HK-2 (cell line): ENCODE measurements around the gene CDC7.
"Not testable (repeated sequence)": the region's sequence is repeated elsewhere in the genome, so short reads cannot be mapped to it uniquely, and the experiment has no call there.

Experiments
- DNase-seq: peaks from one replicate; pipeline ENCODE4 v3.0.0-alpha.2; 2018; ENCODE audit not compliant: unreplicated experiment

The CDC7 gene

DNA sequence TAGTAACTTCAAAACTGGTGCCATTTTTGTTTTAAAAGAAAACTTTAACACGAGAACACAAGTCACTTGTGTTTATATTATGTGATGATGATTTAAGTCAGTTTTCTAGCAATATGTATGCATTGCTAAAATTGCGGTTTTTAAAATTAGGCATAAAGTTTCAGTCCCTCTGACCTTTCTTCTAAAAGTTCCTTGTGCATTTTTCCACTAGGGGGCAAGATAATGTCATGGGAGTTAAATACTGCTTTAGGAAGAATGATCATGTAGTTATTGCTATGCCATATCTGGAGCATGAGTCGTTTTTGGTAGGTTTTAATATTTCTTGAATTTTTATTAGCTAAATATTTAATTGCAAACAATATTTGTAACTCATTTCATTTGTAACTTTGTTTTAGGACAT is 10.7 kb downstream of the CDC7 start:
- no peak for DNase-seq

DNA sequence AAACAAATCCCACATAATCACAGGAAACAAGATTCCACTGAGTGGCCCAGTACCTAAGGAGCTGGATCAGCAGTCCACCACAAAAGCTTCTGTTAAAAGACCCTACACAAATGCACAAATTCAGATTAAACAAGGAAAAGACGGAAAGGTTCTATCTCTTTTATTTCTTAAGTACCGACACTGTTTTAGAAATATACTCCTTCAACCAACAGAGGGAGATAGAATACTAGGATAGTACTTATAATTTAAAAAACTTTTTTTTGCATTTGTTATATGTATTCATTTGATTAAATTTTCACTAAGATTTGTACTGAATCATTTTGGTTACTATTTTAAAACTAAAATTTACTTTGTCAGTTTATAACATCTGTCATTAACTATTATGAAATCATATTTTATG is 12.5 kb downstream of the CDC7 start:
- no peak for DNase-seq

DNA sequence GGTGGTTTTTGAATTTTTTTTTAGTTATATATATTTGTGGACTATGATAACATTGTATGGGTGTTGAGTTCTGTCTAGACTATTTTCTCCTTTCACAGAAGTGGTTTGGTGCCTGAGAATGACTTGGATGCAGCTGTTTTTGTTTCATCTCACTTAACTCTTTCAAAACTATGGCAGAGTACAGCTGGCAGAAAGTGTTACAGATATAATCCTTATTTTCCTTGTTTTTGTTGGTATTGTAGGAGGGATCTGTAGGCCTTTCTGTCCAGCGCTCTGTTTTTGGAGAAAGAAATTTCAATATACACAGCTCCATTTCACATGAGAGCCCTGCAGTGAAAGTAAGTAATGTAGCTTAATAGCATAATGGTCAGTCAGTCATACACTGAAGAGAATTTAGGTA is 13.1 kb downstream of the CDC7 start:
- no peak for DNase-seq

DNA sequence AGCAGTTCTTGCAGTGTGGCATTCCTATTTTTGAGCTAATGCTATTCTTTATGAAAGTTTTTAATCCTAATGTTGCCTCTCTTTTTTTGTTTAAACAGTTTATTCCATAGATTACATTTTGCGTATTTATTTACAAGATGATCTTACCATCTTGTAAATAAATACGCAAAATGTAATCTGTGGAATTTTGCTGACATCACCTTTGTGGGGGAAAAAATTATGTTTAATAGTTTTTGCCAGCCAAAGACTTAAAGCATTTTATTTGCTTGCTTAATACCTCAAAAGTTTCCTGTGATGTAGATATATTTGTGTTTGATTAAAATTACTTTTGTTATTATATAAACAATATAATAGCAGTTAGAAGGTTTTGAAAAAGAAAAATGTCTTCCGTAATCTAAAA is 15.3 kb downstream of the CDC7 start:
- DNase-seq: no peak

DNA sequence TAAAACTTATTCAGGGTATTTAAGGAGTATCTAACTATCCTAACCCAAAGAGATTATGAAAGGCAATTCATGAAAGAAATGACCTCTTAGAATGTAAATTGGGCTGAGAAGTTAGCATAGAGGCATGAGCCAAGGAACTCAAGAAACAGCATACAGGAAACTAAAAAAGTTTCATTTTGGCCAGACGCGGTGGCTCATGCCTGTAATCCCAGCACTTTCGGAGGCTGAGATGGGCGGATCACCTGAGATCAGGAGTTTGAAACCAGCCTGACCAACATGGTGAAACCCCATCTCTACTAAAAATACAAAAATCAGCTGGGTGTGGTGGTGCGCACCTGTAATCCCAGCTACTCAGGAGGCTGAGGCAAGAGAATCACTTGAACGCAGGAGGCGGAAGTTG is 16.0 kb downstream of the CDC7 start:
- DNase-seq: not testable (repeated sequence)

DNA sequence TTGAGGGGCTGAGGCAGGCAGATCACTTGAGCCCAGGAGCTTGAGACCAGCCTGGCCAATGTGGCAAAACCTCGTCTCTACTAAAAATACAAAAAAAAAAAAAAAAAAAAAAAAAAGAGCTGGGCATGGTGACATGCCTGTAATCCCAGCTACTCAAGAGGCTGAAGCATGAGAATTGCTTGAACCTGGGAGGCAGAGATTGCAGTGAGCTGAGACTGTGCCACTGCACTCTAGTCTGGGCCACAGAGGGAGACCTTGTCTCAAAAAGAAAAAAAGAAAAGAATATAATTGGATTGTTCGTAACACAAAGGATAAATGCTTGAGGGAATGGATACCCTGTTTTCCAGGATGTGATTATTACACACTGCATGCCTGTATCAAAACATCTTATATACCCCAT is 18.5 kb downstream of the CDC7 start:
- DNase-seq: not testable (repeated sequence)

DNA sequence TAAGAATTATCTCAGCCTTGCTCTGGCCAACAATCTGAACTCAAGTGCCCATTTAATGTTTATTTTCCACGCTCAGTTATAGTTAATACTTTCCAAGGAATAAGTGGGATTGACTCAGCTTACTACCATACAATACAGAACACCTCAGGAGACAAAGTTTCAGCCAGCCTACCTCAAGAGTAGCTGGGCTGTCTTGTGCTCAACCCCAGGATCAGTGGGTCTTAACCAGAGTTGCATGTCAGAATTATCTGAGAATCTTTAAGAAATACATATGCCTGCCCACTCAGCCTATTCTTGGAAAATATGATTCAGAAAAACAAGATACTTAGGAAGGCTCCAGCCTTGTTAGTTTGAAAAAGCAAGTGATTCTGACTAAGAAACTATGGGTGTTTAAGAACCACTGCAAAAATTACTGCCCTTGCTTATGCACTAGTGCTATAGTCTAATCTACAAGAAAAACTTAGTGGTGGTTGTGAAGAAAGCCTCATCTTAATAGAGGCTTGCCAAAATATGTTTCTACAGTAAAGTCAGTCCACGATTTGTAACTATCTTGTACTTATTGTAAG is 20.4 kb downstream of the CDC7 start:
- no peak for DNase-seq

DNA sequence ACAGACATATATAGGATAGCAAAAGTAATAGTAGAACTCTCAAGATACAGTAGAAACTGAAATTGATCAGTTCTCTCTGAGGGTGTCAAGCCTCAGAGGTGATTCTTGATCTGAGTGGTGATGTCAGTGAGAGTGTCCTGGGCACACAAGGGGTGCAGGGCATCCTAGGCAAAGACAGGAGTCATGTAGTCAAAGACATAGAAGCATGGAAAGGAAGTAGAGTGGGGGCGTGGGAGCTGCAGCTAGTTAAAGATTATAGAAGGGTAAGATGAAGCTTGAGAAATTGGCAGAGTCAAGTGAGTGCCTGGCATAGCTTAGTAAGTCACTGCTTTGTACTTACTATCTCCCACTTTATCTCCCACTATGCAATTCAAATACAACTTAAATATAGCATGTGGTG is 22.8 kb downstream of the CDC7 start:
- DNase-seq: peak; percentile 51

DNA sequence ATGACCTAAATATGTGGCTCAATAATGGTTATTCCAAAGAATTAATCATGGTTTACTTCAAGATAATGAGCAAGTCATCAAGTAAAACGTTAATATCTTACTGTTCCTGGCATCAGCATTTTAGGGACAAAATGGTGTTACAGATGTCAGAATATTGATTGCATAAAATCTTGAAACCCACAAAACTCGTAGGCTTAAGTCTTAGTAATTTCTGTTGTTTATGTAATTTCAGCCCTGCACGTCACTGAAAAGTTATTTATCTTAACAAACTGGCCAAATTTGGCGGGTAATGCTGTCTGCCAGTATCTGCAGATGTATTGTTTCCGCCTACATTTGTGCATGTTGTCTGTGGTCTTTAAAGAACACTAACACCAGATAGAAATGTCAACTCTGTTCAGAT is 25.8 kb downstream of the CDC7 start:
- DNase-seq: no peak

DNA sequence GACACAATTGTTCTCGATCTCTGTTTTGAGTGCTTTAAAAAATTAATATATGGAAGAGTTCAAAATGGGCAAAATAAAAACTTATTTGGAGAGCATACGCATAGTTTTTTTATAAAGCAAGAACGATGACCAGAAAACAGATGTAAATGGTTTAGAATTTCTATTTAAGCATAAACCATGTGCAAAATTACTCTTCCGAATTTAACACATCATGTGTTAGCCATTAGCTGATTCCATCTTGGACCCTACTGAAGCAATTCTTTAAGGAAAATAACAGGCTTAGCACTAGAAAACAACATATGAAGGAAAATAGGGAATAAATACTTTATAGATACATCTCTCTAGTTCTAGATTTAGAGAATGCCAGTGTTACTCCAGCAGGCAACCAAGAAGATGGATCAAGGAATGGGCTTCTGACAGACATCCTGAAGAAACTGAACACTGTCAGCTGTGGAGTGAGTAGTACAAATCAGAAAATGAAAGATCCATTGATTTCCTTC is 26.7 kb downstream of the CDC7 start:
- no peak for DNase-seq

DNA sequence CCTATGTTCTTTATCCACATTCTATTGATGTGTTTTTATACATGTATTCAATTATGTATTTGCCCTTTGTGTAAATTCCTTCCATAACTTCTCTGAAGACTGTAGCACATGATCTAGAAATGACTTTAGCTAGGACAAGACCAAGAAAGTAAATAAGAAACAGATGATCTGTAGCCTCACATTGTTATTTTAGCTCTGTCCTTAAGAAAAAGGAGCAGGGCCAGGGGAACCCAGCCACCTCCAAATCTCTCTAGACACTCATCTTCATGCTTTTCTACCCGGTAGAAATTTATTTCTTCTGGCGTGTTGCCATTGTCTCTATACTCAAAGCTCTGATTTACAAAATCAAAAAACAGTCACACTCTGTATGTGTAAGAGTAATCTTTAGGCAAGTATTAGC is 27.1 kb downstream of the CDC7 start:
- DNase-seq: no peak

DNA sequence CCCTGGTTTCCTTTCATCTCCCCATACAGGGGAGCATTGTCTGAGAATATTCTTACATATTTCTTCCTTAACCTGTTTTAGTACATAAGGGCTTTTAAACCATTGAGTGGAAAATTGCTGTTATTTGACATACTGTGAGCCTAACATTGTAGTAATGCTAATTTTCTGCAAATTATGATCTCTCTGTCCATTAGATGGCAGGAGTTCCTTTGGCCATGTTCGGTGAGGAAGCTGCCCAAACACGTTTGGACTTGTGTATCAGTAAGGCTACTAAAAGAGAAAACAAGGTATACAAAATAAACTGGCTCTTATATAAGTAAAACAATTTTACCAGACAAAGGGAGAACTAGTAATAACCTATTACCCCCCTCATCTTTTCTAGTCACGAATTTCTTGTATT is 29.2 kb downstream of the CDC7 start:
- no peak for DNase-seq

DNA sequence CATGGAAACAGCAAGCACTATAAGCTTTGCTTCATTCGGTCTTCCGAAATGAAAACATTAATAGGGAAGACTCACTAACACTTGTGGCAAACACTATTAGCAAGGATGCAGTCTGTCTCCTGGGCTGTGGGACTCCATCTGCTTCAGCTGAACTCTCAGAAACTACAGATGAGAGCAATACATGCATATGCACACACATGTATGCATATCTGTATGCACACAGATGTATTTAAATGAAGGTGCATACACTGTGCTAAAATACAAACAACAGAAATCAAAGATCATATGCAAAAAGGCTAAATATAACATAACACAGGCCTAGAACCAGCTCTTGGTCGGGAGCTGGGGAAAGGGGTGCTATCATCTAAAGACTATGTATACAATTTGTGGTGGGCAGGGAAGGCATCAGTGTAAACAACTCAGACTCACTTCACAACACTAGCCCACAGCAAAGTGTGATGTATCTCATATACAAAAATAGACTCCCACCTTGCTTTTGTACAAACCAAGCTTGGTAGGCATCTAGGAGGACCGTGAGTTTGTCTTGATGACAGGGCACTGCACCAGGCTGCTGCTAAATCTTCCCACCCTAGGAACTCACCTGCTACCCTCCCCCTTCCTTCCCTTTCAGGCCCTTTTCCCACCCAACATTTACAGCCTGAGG is 32.8 kb downstream of the CDC7 start:
- DNase-seq: no peak

DNA sequence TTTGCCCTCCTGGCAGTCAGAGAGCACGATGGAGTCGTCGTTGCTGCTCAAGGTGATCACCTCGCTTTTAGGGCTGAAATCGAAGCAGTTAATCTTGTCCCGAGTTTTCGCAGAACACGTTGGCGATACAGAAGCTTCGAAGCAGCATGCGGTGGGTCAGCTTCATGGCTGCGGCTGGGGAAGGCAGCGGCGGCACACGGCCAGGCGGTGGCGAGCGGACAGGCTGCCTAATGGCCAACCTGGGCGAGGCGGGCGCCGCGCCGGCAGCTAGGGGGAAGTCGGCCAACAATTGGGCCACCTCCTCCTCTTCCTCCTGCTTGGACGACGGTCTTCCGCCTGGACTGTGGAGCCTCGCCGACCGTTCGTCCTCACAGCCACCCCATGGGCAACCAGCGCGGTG is 34.8 kb downstream of the CDC7 start:
- no peak for DNase-seq

DNA sequence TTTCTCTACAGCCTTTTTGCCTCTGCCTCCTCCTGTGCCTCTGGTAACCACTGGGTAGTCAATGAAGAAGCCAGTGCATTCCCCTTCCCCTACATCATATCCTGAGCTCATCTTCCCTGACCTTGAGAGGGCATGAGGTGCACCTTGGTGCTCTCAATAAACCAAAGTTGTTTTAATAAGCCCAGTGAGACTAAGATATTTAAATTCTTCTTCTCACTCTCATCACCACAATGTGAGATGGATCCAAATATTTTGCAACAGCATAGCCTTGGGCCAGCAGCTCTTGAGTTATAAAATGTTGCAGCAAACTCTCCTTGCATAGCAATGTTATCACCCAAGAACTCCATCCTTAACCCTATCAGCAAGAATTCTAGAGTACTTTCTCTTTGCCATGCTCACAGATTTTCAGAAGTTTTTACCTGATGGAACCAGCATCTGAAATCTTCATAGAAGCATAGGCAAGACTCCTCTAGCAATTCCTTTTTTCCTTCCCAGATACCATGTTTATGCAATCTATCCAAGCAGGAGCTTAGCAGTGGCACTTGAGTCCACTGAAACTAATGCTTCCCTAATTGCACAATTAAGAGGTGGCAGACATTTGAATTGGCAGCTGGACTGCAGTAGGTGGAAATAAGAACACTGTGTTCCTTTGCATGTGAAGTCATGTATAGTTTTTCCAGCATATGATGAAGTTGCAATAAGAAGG is 36.8 kb downstream of the CDC7 start:
- no peak for DNase-seq

DNA sequence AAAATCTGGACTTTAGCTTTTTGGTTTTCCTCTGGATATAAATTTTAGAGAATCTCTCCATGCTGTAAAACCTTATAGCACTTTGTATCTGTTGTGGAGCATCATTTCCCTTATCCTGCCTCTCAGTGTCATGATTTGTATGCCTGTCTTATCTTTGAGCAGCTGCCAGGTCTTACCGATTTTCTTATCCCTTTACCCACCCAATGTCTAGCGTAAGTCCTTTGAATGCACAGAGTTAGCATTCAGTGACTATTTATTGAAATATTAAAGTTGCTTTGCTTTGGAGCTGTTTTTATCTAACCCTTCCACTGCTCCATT is 37.3 kb downstream of the CDC7 start:
- DNase-seq: no peak

DNA sequence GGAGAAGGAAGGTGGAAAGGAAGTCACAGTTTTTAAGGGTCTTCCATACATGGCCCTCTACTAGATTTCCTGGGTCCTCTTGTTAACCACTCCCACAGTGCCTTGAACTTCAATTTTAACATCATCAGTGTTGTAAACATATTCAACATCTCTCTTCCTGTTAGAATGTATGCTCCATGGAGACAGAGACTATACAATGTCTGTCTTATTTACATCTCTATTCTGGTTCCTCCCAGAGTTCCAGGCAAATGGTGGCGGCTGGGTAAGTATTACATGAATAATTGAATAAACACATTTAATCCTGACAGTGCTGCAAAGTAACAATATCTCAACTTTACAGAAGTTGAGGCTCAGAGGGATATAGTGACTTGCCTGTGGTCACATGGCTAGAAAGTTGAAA is 40.3 kb downstream of the CDC7 start:
- no peak for DNase-seq

DNA sequence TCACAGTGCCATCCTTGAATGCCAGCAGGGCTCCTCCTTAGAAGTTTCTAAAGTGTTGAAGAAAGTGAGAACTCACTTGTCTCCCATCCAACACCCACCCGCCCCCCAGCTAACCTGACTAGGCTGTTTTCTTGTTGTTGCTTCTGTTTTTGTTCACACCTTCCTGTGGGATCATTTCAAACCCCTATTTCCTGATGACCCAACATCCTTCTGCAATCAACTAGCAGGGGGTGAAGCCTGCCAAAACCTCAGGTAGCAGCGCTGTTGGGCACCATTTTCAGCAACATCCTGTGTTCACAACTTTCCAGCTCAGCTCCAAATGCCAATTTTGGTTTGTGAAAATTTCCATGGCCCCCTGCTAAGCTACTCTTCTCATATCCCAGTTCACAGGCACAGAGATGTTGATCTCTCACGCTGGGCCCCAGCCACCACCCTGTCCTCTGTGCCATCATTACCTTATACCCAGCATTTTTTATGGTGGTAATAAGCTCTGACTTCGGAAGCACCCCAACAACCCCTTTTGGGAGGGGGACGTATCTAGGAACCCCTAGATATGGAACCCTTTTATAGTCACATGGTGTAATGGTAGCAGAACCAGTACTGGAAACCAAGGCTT is 41.4 kb downstream of the CDC7 start:
- no peak for DNase-seq

DNA sequence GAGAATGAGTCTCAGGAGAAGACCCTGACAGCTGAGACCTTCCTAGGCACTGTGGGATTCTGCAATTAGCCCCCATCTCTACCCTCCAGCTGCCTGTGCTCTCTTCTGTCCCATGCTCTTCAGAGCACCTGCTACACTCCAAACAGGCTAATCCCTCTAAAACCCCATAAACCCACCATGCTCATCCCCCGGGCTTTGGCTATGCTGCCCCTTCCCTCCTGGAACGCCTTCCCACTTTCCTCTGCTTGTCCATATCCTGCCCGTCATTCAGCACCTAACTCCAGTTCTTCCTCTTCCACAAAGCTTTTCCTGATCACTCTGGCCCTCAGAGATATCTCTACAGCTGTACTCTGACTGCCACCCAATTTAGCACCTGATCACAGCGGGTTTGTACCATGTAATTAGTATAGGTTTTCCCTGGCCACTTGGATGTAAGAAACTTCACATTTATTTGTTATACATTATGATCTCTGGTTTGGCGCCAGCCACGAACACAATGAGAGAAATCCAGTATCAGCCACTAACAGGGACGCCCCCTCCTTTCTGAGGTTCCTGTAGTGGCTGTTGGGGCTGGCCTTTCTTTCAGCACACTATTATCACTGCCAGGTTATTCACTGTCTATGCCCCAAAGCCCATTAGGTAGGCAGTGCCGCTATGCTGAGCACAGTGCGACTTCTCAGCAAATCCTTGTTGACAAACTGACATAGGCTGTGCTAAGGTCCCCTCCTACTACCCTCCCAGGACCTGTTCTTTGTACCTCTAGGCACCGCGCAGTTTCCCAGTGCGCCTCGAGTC is 45.1 kb downstream of the CDC7 start:
- DNase-seq: no peak

DNA sequence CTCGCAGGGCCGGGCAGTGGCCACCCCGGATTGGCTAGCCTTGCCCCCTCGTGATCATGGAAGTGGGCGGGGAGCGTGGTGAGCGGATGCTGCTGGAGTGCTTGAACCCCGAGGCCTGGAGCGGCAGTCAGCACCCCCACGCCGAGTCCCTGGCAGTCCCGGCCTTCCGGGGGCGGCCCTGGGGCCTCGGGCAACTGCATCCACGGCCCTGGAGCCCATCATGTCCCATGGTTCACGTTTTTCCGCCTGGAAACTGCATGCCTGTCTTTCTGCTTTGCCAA is 45.6 kb downstream of the CDC7 start:
- no peak for DNase-seq

DNA sequence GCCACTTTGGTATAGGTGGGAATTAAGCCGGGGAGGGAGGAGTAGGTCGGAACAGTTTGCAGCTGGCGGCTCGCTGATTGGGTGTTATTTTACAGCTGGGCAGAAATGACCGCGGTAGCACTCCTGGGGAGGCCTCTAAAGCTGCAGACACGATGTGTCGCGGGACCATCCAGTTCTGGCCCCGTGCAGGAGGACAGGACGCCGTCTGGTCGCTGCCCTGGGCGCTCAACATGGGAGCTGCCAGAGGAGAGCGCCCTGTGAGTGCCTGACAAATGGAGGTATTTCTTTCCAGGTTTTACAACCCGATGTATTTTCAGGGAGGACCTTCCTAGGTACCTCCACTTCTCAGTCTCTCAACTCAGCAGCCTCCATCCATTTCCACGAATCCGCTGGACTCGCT is 46.2 kb downstream of the CDC7 start:
- DNase-seq: no peak

DNA sequence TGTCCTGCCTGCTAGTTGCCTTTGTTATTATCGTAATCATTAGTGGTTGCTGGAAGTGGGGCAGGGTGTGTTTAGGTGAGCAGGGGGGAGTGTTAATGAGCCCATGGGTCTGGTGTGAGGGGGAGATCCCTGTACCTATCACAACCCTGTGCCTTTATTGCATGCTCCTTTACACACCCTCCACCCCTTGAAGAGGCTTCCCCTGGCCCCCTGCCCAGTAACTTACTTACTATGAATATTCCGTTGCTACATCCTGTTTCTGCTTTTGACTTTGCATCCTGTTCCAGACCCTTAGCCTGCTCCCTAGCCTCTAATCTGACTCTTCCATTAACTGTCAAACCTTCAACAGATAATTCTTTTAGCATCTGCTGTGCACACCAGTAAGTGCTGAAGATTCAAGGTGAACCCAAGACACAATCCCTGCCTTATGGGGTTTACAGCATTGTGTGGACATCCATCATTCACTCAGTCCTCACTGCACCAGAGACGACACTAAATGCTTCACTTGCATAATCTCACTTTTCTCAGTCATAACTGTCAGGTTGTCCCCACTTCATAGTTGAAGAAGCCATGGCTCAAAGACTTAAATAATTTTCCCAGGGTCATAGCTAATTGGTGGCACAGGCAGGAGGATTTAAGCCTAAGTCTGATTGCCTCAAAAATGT is 47.9 kb downstream of the CDC7 start:
- DNase-seq: no peak
